HepG2 (cell line): ENCODE results near the gene SS18L1. TPM values are rescaled to one million over a fixed set of nuclear protein-coding genes. Genes with fewer than 3 reads are reported as not detected.
A peak's percentile ranks its signal among the peaks of the same experiment; 100 is the strongest.

Experiments used
- FUBP1 ChIP-seq: sonication (generic); formaldehyde crosslinking; IDR thresholded peaks from 2 replicates; pipeline ENCODE4 v1.5.1; 2020; ENCODE audit warnings: missing genetic modification reagents, mild to moderate bottlenecking, borderline replicate concordance
- MATR3 ChIP-seq: sonication (generic); formaldehyde crosslinking; IDR thresholded peaks from 2 replicates; pipeline ENCODE4 v1.4.0; 2020; ENCODE audit warnings: missing genetic modification reagents
- NCOR1 ChIP-seq: fragments of 200-600 bp; sonication (generic); IDR thresholded peaks from 2 replicates; pipeline ENCODE4 v1.7.0; 2017; ENCODE audit warnings: antibody characterized with exemption, low read length, borderline replicate concordance
- PITX1 ChIP-seq: sonication (generic); formaldehyde crosslinking; IDR thresholded peaks from 2 replicates; pipeline ENCODE4 v1.5.1; 2020; ENCODE audit warnings: mild to moderate bottlenecking, missing genetic modification reagents
- SP5 ChIP-seq: IDR thresholded peaks from 2 replicates; pipeline ENCODE4 v1.6.1; 2016; ENCODE audit warnings: low read depth, borderline replicate concordance
- SUZ12 ChIP-seq: fragments of 150-350 bp; IDR thresholded peaks from 2 replicates; pipeline ENCODE4 v1.6.1; 2014; ENCODE audit warnings: low read depth, low read length
- TFDP1 ChIP-seq: IDR thresholded peaks from 2 replicates; pipeline ENCODE4 v1.6.1; 2016; ENCODE audit warnings: missing compliant biosample characterization, missing genetic modification reagents, borderline replicate concordance
- TRIM22 ChIP-seq: fragments of 450-650 bp; IDR thresholded peaks from 2 replicates; pipeline ENCODE4 v1.6.1; 2017
- ZBED4 ChIP-seq: sonication (generic); formaldehyde crosslinking; IDR thresholded peaks from 2 replicates; pipeline ENCODE4 v1.4.0; 2020; ENCODE audit warnings: missing genetic modification reagents, borderline replicate concordance
- ZFAT ChIP-seq: sonication (generic); formaldehyde crosslinking; conservative IDR thresholded peaks from 2 replicates; pipeline ENCODE4 v1.8.1; 2023; ENCODE audit warnings: missing genetic modification reagents, inconsistent platforms
- ZNF280B ChIP-seq: sonication (generic); formaldehyde crosslinking; IDR thresholded peaks from 2 replicates; pipeline ENCODE4 v1.5.0; 2020; ENCODE audit warnings: missing genetic modification reagents, mild to moderate bottlenecking, borderline replicate concordance
- ZNF333 ChIP-seq: sonication (generic); formaldehyde crosslinking; IDR thresholded peaks from 2 replicates; pipeline ENCODE4 v1.4.0; 2020; ENCODE audit warnings: mild to moderate bottlenecking, missing genetic modification reagents, borderline replicate concordance
- ZNF34 ChIP-seq: sonication (generic); formaldehyde crosslinking; IDR thresholded peaks from 2 replicates; pipeline ENCODE4 v1.4.0; 2020; ENCODE audit warnings: mild to moderate bottlenecking, missing genetic modification reagents, borderline replicate concordance
- ZNF563 ChIP-seq: sonication (generic); formaldehyde crosslinking; IDR thresholded peaks from 2 replicates; pipeline ENCODE4 v1.8.0; 2022; ENCODE audit warnings: mild to moderate bottlenecking, moderate library complexity, missing genetic modification reagents
- ZNF616 ChIP-seq: sonication (generic); formaldehyde crosslinking; IDR thresholded peaks from 2 replicates; pipeline ENCODE4 v1.5.0; 2020; ENCODE audit warnings: low read depth, mild to moderate bottlenecking, missing genetic modification reagents
- ZNF674 ChIP-seq: sonication (generic); formaldehyde crosslinking; IDR thresholded peaks from 2 replicates; pipeline ENCODE4 v1.5.0; 2020; ENCODE audit warnings: low read depth, mild to moderate bottlenecking, missing genetic modification reagents
- ZNF720 ChIP-seq: sonication (generic); formaldehyde crosslinking; IDR thresholded peaks from 2 replicates; pipeline ENCODE4 v1.4.0; 2020; ENCODE audit warnings: missing genetic modification reagents
- ZNF772 ChIP-seq: sonication (generic); formaldehyde crosslinking; IDR thresholded peaks from 2 replicates; pipeline ENCODE4 v1.5.0; 2020; ENCODE audit warnings: mild to moderate bottlenecking, missing genetic modification reagents
- ZNF776 ChIP-seq: sonication (generic); formaldehyde crosslinking; IDR thresholded peaks from 2 replicates; pipeline ENCODE4 v1.4.0; 2020; ENCODE audit warnings: mild to moderate bottlenecking, missing genetic modification reagents
- polyA plus RNA-seq, 8 experiments: library from polyadenylated mRNA; depleted of rRNA in 3 of 8; stranded (reverse) in 7 of 8; unstranded in 1 of 8; fragments of >200 nt; fragmentation: Illumina TruSeq in 4 of 8; extraction: Trizol in 4 of 8; gene quantifications; 2 replicates each; pipeline versions ENCODE4 v1.2.1 to v1.2.3, GENCODE V29; 2011 to 2016; ENCODE audit warnings: low read depth in 4 of 8, missing spikeins in 1 of 8, mixed read lengths in 1 of 8; ENCODE audit not compliant: insufficient read depth in 1 of 8
- total RNA-seq, 5 experiments: library from RNA; depleted of rRNA; stranded (reverse); fragments of >200 nt; fragmentation: Illumina TruSeq; extraction: Trizol; gene quantifications; 2 replicates each; pipeline ENCODE4 v1.2.3, GENCODE V29; 2016; ENCODE audit warnings: low read depth in 1 of 5

Gene SS18L1
- total and polyA plus RNA-seq, 2 of the 13 experiments (the other 11 are each of a cell fraction or from before 2014, with no cell fraction given): 17.8 to 27.6 TPM

- no peak for TF ChIP-seq ZNF333 (CRISPR knock-in tag)
- TF ChIP-seq PITX1 (CRISPR knock-in tag): peak; percentile 75
- TF ChIP-seq ZNF776: no peak
- TF ChIP-seq ZNF674 (CRISPR knock-in tag): no peak
- TF ChIP-seq SP5: peak; percentile 87
- TF ChIP-seq ZFAT (CRISPR knock-in tag): no peak
- TF ChIP-seq ZNF280B (CRISPR knock-in tag): peak; percentile 83; the same call in 1 of the 2 replicates
- TF ChIP-seq ZBED4: peak; percentile 60; the same call in 1 of the 2 replicates
- no peak for TF ChIP-seq TRIM22
- TF ChIP-seq ZNF616 (CRISPR knock-in tag): no peak
- TF ChIP-seq MATR3 (CRISPR knock-in tag): no peak
- no peak for TF ChIP-seq FUBP1 (CRISPR knock-in tag)
- TF ChIP-seq TFDP1: no peak
- 0 out of 2 replicates have a peak, but pooled peaks have one; percentile 70 for TF ChIP-seq ZNF772 (CRISPR knock-in tag)
- no peak for TF ChIP-seq SUZ12
- no peak for TF ChIP-seq ZNF720
- TF ChIP-seq ZNF563 (CRISPR knock-in tag): no peak
- TF ChIP-seq NCOR1: peak; percentile 47; the same call in 1 of the 2 replicates
- TF ChIP-seq ZNF34 (CRISPR knock-in tag): no peak
These were observed 8.8 kb upstream of the SS18L1 start (continued) for GRCh38 chr20:62134735-62135231.
